Activated T-helper 1 cell treated with anti-CD3 and anti-CD28 coated beads, Interleukin-12 subunit alpha, Interleukin-12 subunit beta, Interleukin-2, Interleukin-4 antibody, amounts not matched to agents 30 ng/mL and 10 ng/mL and 1 ng/mL, durations not matched to agents 14 hours and 24 hours and 36 hours (primary cell): ENCODE measurements around the gene BUD23. TPM values are rescaled to one million over a fixed set of nuclear protein-coding genes. Genes with fewer than 3 reads are reported as not detected.
"Not testable (repeated sequence)": the region's sequence is repeated elsewhere in the genome, so short reads cannot be mapped to it uniquely, and the experiment has no call there.

Source experiments
- DNase-seq: peaks from one replicate; pipeline ENCODE4 v3.0.0; 2021; ENCODE audit warnings: low spot score
- H3K27ac Mint-ChIP-seq: one replicate; pipeline ENCODE4 v1.8.0; 2021; ENCODE audit warnings: mild to moderate bottlenecking, mixed read lengths
- H3K27me3 Mint-ChIP-seq: one replicate; pipeline ENCODE4 v1.8.0; 2022; ENCODE audit warnings: mild to moderate bottlenecking, moderate library complexity, mixed read lengths; ENCODE audit not compliant: insufficient read depth
- H3K36me3 Mint-ChIP-seq: one replicate; pipeline ENCODE4 v1.8.0; 2021; ENCODE audit warnings: low read depth, mixed read lengths
- H3K4me1 Mint-ChIP-seq: one replicate; pipeline ENCODE4 v1.8.0; 2021; ENCODE audit warnings: low read depth, mixed read lengths
- H3K4me3 Mint-ChIP-seq: one replicate; pipeline ENCODE4 v1.8.0; 2021; ENCODE audit warnings: mild to moderate bottlenecking, moderate library complexity, mixed read lengths
- H3K9me3 Mint-ChIP-seq: one replicate; pipeline ENCODE4 v1.8.0; 2021; ENCODE audit warnings: mixed read lengths
- intact Hi-C: fragments of 100-400 bp; cut with micrococcal nuclease; formaldehyde crosslinking; loops from one replicate; pipeline ENCODE4 v1.15.1; 2024
- total RNA-seq: library from RNA; stranded (reverse); gene quantifications from 2 replicates; pipeline ENCODE4 v1.2.3, GENCODE V29; 2022

Gene BUD23
- total RNA-seq, 1 donor from 2014 or later = 128 TPM

- Mint-ChIP-seq H3K9me3 (no peaks in the 10 kb centered on the region), H3K4me3 (no peak overlapping the region), H3K27me3 (peaks cover 10% of the 10 kb centered on the region), H3K4me1 (no peaks in the 10 kb centered on the region), H3K36me3 (peaks cover 12% of the 10 kb centered on the region), H3K27ac (no peak overlapping the region)
- no peak for DNase-seq
- intact Hi-C loops = no loop called here
Observed at GRCh38 chr7:73674468-73675124, 8.8 kb upstream of the BUD23 start.

GRCh38 chr7:73676062-73676461 is 7.3 kb upstream of the BUD23 start:
- intact Hi-C loops, H3K27me3 Mint-ChIP-seq, DNase-seq, H3K27ac Mint-ChIP-seq, H3K4me3 Mint-ChIP-seq, H3K9me3 Mint-ChIP-seq, H3K4me1 Mint-ChIP-seq: not testable (repeated sequence)
- H3K36me3 Mint-ChIP-seq = peaks cover 12% of the 10 kb centered on the region

- DNase-seq = no peak
- intact Hi-C loops = no loop called here
- H3K27me3 Mint-ChIP-seq = no peaks in the 10 kb centered on the region
- H3K36me3 Mint-ChIP-seq = peaks cover 15% of the 10 kb centered on the region
- no peak overlapping the region for H3K4me3 Mint-ChIP-seq
- no peak overlapping the region for H3K27ac Mint-ChIP-seq
- peaks cover 17% of the 10 kb centered on the region for H3K4me1 Mint-ChIP-seq
- no peaks in the 10 kb centered on the region for H3K9me3 Mint-ChIP-seq
Observed at GRCh38 chr7:73678862-73679261, 4.5 kb upstream of the BUD23 start.

- peaks cover 15% of the 10 kb centered on the region for H3K36me3 Mint-ChIP-seq
- no peaks in the 10 kb centered on the region for H3K9me3 Mint-ChIP-seq
- peaks cover 17% of the 10 kb centered on the region for H3K4me1 Mint-ChIP-seq
- no peak for DNase-seq
- intact Hi-C loops = loop anchor here (10.0 kb wide), 1 partner anchor 495 kb away; the partner anchor contains the start of gene EIF4H
- H3K27ac Mint-ChIP-seq = no peak overlapping the region
- H3K4me3 Mint-ChIP-seq = peak overlapping the region; percentile 26
- no peaks in the 10 kb centered on the region for H3K27me3 Mint-ChIP-seq
Observed at GRCh38 chr7:73679709-73680108, 3.7 kb upstream of the BUD23 start.

- peak overlapping the region; percentile 99 for H3K4me3 Mint-ChIP-seq
- DNase-seq = no peak
- intact Hi-C loops = loop anchor here (10.0 kb wide), 1 partner anchor 494 kb away; the partner anchor contains the start of gene EIF4H
Observed at GRCh38 chr7:73680501-73680900, 2.9 kb upstream of the BUD23 start.

GRCh38 chr7:73681031-73681430 is 2.4 kb upstream of the BUD23 start:
- Mint-ChIP-seq H3K27ac (no peak overlapping the region), H3K4me3 (peak overlapping the region; percentile 99), H3K4me1 (peaks cover 18% of the 10 kb centered on the region), H3K9me3 (no peaks in the 10 kb centered on the region), H3K36me3 (peaks cover 16% of the 10 kb centered on the region), H3K27me3 (no peaks in the 10 kb centered on the region)
- intact Hi-C loops = loop anchor here (10.0 kb wide), 1 partner anchor 494 kb away; the partner anchor contains the start of gene EIF4H
- DNase-seq = no peak

More at GRCh38 chr7:73680501-73680900, 2.9 kb upstream of the BUD23 start:
- H3K27me3 Mint-ChIP-seq = no peaks in the 10 kb centered on the region
- peaks cover 17% of the 10 kb centered on the region for H3K4me1 Mint-ChIP-seq
- no peaks in the 10 kb centered on the region for H3K9me3 Mint-ChIP-seq
- peaks cover 15% of the 10 kb centered on the region for H3K36me3 Mint-ChIP-seq
- H3K27ac Mint-ChIP-seq = no peak overlapping the region

GRCh38 chr7:73682745-73683055 is 697 bp upstream of the BUD23 start:
- no peak for DNase-seq
- Mint-ChIP-seq H3K27ac (peak overlapping the region; percentile 90), H3K27me3 (no peaks in the 10 kb centered on the region), H3K36me3 (peaks cover 26% of the 10 kb centered on the region), H3K9me3 (no peaks in the 10 kb centered on the region), H3K4me1 (peaks cover 25% of the 10 kb centered on the region), H3K4me3 (peak overlapping the region; percentile 99)
- intact Hi-C loops = loop anchor here (1.0 to 10.0 kb wide), 10 partner anchors 15 to 492 kb away; partner anchors contain the start of genes ABHD11, BAZ1B, BCL7B and EIF4H

GRCh38 chr7:73683788-73684693 is 644 bp downstream of the BUD23 start:
- no peak for DNase-seq
- no peaks in the 10 kb centered on the region for H3K27me3 Mint-ChIP-seq
- peaks cover 32% of the 10 kb centered on the region for H3K4me1 Mint-ChIP-seq
- peak overlapping the region; percentile 99 for H3K4me3 Mint-ChIP-seq
- no peaks in the 10 kb centered on the region for H3K9me3 Mint-ChIP-seq
- peak overlapping the region; percentile 90 for H3K27ac Mint-ChIP-seq
- H3K36me3 Mint-ChIP-seq = peaks cover 22% of the 10 kb centered on the region
- intact Hi-C loops = loop anchor here (1.0 to 10.0 kb wide), 10 partner anchors 17 to 491 kb away; partner anchors contain the start of genes ABHD11, BAZ1B, BCL7B and EIF4H

- no peak for DNase-seq
- Mint-ChIP-seq H3K4me3 (peak overlapping the region; percentile 67), H3K9me3 (no peaks in the 10 kb centered on the region), H3K36me3 (peaks cover 31% of the 10 kb centered on the region), H3K27me3 (no peaks in the 10 kb centered on the region), H3K27ac (no peak overlapping the region), H3K4me1 (peaks cover 37% of the 10 kb centered on the region)
- intact Hi-C loops = loop anchor here (10.0 kb wide), 1 partner anchor 489 kb away; the partner anchor contains the start of gene EIF4H
Observed at GRCh38 chr7:73685311-73685710, 1.9 kb downstream of the BUD23 start.

GRCh38 chr7:73688288-73688687 is 4.9 kb downstream of the BUD23 start:
- Mint-ChIP-seq H3K36me3 (peaks cover 49% of the 10 kb centered on the region), H3K27me3 (no peaks in the 10 kb centered on the region), H3K4me3 (no peak overlapping the region), H3K27ac (no peak overlapping the region), H3K4me1 (peaks cover 29% of the 10 kb centered on the region), H3K9me3 (no peaks in the 10 kb centered on the region)
- no peak for DNase-seq
- intact Hi-C loops = loop anchor here (10.0 kb wide), 1 partner anchor 487 kb away; the partner anchor contains the start of gene EIF4H

GRCh38 chr7:73690646-73691045 is 7.2 kb downstream of the BUD23 start:
- intact Hi-C loops = no loop called here
- peaks cover 56% of the 10 kb centered on the region for H3K36me3 Mint-ChIP-seq
- no peaks in the 10 kb centered on the region for H3K9me3 Mint-ChIP-seq
- no peak overlapping the region for H3K27ac Mint-ChIP-seq
- no peak for DNase-seq
- H3K4me3 Mint-ChIP-seq = no peak overlapping the region
- H3K27me3 Mint-ChIP-seq = no peaks in the 10 kb centered on the region
- peaks cover 29% of the 10 kb centered on the region for H3K4me1 Mint-ChIP-seq

GRCh38 chr7:73696372-73696771 is 13.0 kb downstream of the BUD23 start:
- Mint-ChIP-seq H3K4me3 (no peak overlapping the region), H3K4me1 (peaks cover 4% of the 10 kb centered on the region), H3K27ac (no peak overlapping the region), H3K27me3 (no peaks in the 10 kb centered on the region), H3K9me3 (no peaks in the 10 kb centered on the region), H3K36me3 (peaks cover 34% of the 10 kb centered on the region)
- intact Hi-C loops = no loop called here
- no peak for DNase-seq

GRCh38 chr7:73698410-73698809 is 15.0 kb downstream of the BUD23 start:
- no peaks in the 10 kb centered on the region for H3K4me1 Mint-ChIP-seq
- intact Hi-C loops = no loop called here
- H3K27me3 Mint-ChIP-seq = no peaks in the 10 kb centered on the region
- no peak overlapping the region for H3K27ac Mint-ChIP-seq
- peaks cover 37% of the 10 kb centered on the region for H3K36me3 Mint-ChIP-seq
- H3K4me3 Mint-ChIP-seq = no peak overlapping the region
- no peaks in the 10 kb centered on the region for H3K9me3 Mint-ChIP-seq
- no peak for DNase-seq
